Hepatocyte (in vitro differentiated cells): Measurements from ENCODE around the gene CHCHD6. TPM values are rescaled to one million over a fixed set of nuclear protein-coding genes. Genes with fewer than 3 reads are reported as not detected.

Experiments used
- DNase-seq: peaks from one replicate; pipeline ENCODE4 v3.0.0-alpha.2; 2016; ENCODE audit warnings: low spot score
- H2AFZ ChIP-seq: fragments of 200-600 bp; sonication (generic); 2 replicates; pipeline ENCODE4 v1.6.0; 2016; ENCODE audit warnings: antibody characterized with exemption, mild to moderate bottlenecking
- H3K27ac ChIP-seq: fragments of 200-600 bp; sonication (generic); 2 replicates; pipeline ENCODE4 v1.5.1; 2016; ENCODE audit warnings: mild to moderate bottlenecking
- H3K27me3 ChIP-seq: fragments of 200-600 bp; sonication (generic); 2 replicates; pipeline ENCODE4 v1.6.1; 2016
- H3K36me3 ChIP-seq: fragments of 200-600 bp; sonication (generic); replicated peaks from 2 replicates; pipeline ENCODE4 v1.5.1; 2016; ENCODE audit warnings: low read depth; ENCODE audit not compliant: insufficient read depth
- H3K4me1 ChIP-seq: fragments of 200-600 bp; sonication (generic); 2 replicates; pipeline ENCODE4 v1.5.1; 2016; ENCODE audit warnings: mild to moderate bottlenecking, moderate library complexity; ENCODE audit not compliant: insufficient read depth
- H3K4me2 ChIP-seq: fragments of 200-600 bp; sonication (generic); 2 replicates; pipeline ENCODE4 v1.6.0; 2016
- H3K4me3 ChIP-seq: fragments of 200-600 bp; sonication (generic); 2 replicates; pipeline ENCODE4 v1.5.1; 2016; ENCODE audit warnings: mild to moderate bottlenecking
- H3K79me2 ChIP-seq: fragments of 200-600 bp; sonication (generic); 2 replicates; pipeline ENCODE4 v1.6.0; 2017; ENCODE audit warnings: mild to moderate bottlenecking
- H3K9me2 ChIP-seq: fragments of 200-600 bp; sonication (generic); replicated peaks from 2 replicates; pipeline ENCODE4 v1.6.0; 2017; ENCODE audit warnings: mild to moderate bottlenecking; ENCODE audit not compliant: insufficient read depth
- H3K9me3 ChIP-seq: fragments of 200-600 bp; sonication (generic); 2 replicates; pipeline ENCODE4 v1.5.1; 2016; ENCODE audit warnings: low read depth, mild to moderate bottlenecking
- H4K20me1 ChIP-seq: fragments of 200-600 bp; sonication (generic); 2 replicates; pipeline ENCODE4 v1.6.0; 2016; ENCODE audit warnings: mild to moderate bottlenecking; ENCODE audit not compliant: insufficient read depth, poor library complexity, severe bottlenecking
- CTCF ChIP-seq: fragments of 200-600 bp; sonication (generic); IDR thresholded peaks from 2 replicates; pipeline ENCODE4 v1.5.1; 2016; ENCODE audit warnings: antibody characterized with exemption, mild to moderate bottlenecking; ENCODE audit not compliant: poor library complexity
- EZH2 ChIP-seq: fragments of 200-600 bp; sonication (generic); IDR thresholded peaks from 2 replicates; pipeline ENCODE4 v1.6.1; 2016; ENCODE audit warnings: antibody characterized with exemption, mild to moderate bottlenecking, borderline replicate concordance
- EZH2phosphoT487 ChIP-seq: fragments of 200-600 bp; sonication (generic); IDR thresholded peaks from one replicate; pipeline ENCODE4 v1.6.1; 2018; ENCODE audit warnings: antibody characterized with exemption, mild to moderate bottlenecking, low read depth, moderate library complexity; ENCODE audit not compliant: unreplicated experiment, severe bottlenecking
- WGBS: methylation state at CpG from one replicate; pipeline ENCODE4 v1.1.6; 2016; ENCODE audit warnings: low lambda C conversion rate; ENCODE audit errors: missing lambda C conversion rate; 5-methylcytosine and 5-hydroxymethylcytosine counted together
- polyA plus RNA-seq: library from polyadenylated mRNA; unstranded; fragments of >200 nt; fragmentation: Nextera tagmentation; extraction: Ambion mirVana; gene quantifications from 2 replicates; pipeline ENCODE4 v1.2.1, GENCODE V29; 2016
- total RNA-seq: library from RNA; depleted of rRNA; stranded (reverse); fragments of >200 nt; gene quantifications from 2 replicates; pipeline ENCODE4 v1.2.3, GENCODE V29; 2014

The CHCHD6 gene
- total and polyA plus RNA-seq, 2 experiments from 2014 or later: 13.8 to 19.7 TPM

GRCh38 chr3:126965526-126966080, 261.6 kb downstream of the CHCHD6 start:
- no peak overlapping the region for H2AFZ ChIP-seq
- WGBS: 92% methylated on average over 9 of the region's 9 CpGs
- no peak overlapping the region for H3K4me3 ChIP-seq
- no peaks in the 10 kb centered on the region for H4K20me1 ChIP-seq
- no peaks in the 10 kb centered on the region for H3K27me3 ChIP-seq
- H3K36me3 ChIP-seq: no peaks in the 10 kb centered on the region
- H3K4me2 ChIP-seq: no peak overlapping the region
- no peaks in the 10 kb centered on the region for H3K9me2 ChIP-seq
- TF ChIP-seq EZH2phosphoT487: no peak
- no peak for TF ChIP-seq CTCF
- no peak for DNase-seq
- no peaks in the 10 kb centered on the region for H3K79me2 ChIP-seq
- H3K27ac ChIP-seq: no peak overlapping the region
- H3K4me1 ChIP-seq: peaks cover 2% of the 10 kb centered on the region
- no peaks in the 10 kb centered on the region for H3K9me3 ChIP-seq

GRCh38 chr3:126967386-126967785, 263.3 kb downstream of the CHCHD6 start:
- Histone ChIP-seq H4K20me1 (no peaks in the 10 kb centered on the region), H3K4me3 (no peak overlapping the region), H2AFZ (no peak overlapping the region), H3K9me2 (no peaks in the 10 kb centered on the region), H3K4me1 (no peaks in the 10 kb centered on the region), H3K79me2 (no peaks in the 10 kb centered on the region), H3K27ac (no peak overlapping the region), H3K27me3 (no peaks in the 10 kb centered on the region), H3K4me2 (no peak overlapping the region), H3K36me3 (no peaks in the 10 kb centered on the region), H3K9me3 (no peaks in the 10 kb centered on the region)
- DNase-seq: no peak
- 83% methylated on average over 10 of the region's 10 CpGs for WGBS
- TF ChIP-seq EZH2phosphoT487: no peak
- no peak for TF ChIP-seq EZH2
- TF ChIP-seq CTCF: no peak

GRCh38 chr3:126968391-126969390, 264.7 kb downstream of the CHCHD6 start:
- no peak overlapping the region for H3K27ac ChIP-seq
- no peaks in the 10 kb centered on the region for H3K79me2 ChIP-seq
- H3K4me2 ChIP-seq: no peak overlapping the region
- WGBS: 76% methylated on average over 20 of the region's 20 CpGs
- no peaks in the 10 kb centered on the region for H3K9me2 ChIP-seq
- H3K36me3 ChIP-seq: no peaks in the 10 kb centered on the region
- no peaks in the 10 kb centered on the region for H3K4me1 ChIP-seq
- H2AFZ ChIP-seq: no peak overlapping the region
- no peaks in the 10 kb centered on the region for H3K9me3 ChIP-seq
- H4K20me1 ChIP-seq: no peaks in the 10 kb centered on the region
- H3K27me3 ChIP-seq: no peaks in the 10 kb centered on the region
- no peak for DNase-seq
- no peak overlapping the region for H3K4me3 ChIP-seq
- TF ChIP-seq EZH2phosphoT487: no peak
- no peak for TF ChIP-seq EZH2
- no peak for TF ChIP-seq CTCF
